Mesendoderm (in vitro differentiated cells): ENCODE measurements around the gene ATF6.

Experiments used
- DNase-seq: peaks from one replicate; pipeline ENCODE4 v3.0.0; 2013
- H2AK5ac ChIP-seq: 2 replicates; pipeline ENCODE4 v1.6.1; 2013; ENCODE audit warnings: low read length, inconsistent platforms
- H2BK120ac ChIP-seq: 2 replicates; pipeline ENCODE4 v1.6.1; 2013; ENCODE audit warnings: low read depth, mild to moderate bottlenecking, low read length, moderate library complexity, mixed read lengths
- H2BK15ac ChIP-seq: replicated peaks from 2 replicates; pipeline ENCODE4 v1.6.1; 2013; ENCODE audit warnings: low read depth, mild to moderate bottlenecking, moderate library complexity
- H2BK5ac ChIP-seq: 2 replicates; pipeline ENCODE4 v1.6.1; 2013; ENCODE audit warnings: low read length, inconsistent platforms
- H3K18ac ChIP-seq: 2 replicates; pipeline ENCODE4 v1.6.1; 2013; ENCODE audit warnings: mild to moderate bottlenecking, low read length, mixed read lengths
- H3K23ac ChIP-seq: one replicate; pipeline ENCODE4 v1.6.1; 2013; ENCODE audit warnings: low read length
- H3K27ac ChIP-seq: 2 replicates; pipeline ENCODE4 v1.5.1; 2013; ENCODE audit warnings: low read depth, mild to moderate bottlenecking, inconsistent platforms, low read length, moderate library complexity
- H3K27me3 ChIP-seq: 2 replicates; pipeline ENCODE4 v1.6.1; 2013; ENCODE audit warnings: low read length, control low read depth, mild to moderate bottlenecking, inconsistent platforms; ENCODE audit not compliant: insufficient read depth, poor library complexity
- H3K36me3 ChIP-seq: 2 replicates; pipeline ENCODE4 v1.6.1; 2013; ENCODE audit warnings: low read length, inconsistent platforms; ENCODE audit not compliant: control insufficient read depth, insufficient read depth
- H3K4ac ChIP-seq: one replicate; pipeline ENCODE4 v1.6.1; 2013; ENCODE audit warnings: low read depth, mild to moderate bottlenecking, low read length, moderate library complexity
- H3K4me1 ChIP-seq: 2 replicates; pipeline ENCODE4 v1.6.1; 2013; ENCODE audit warnings: low read depth, low read length, inconsistent platforms; ENCODE audit not compliant: control insufficient read depth
- H3K4me2 ChIP-seq: 2 replicates; pipeline ENCODE4 v1.6.1; 2013; ENCODE audit warnings: low read length
- H3K4me3 ChIP-seq: 2 replicates; pipeline ENCODE4 v1.5.1; 2013; ENCODE audit warnings: mild to moderate bottlenecking, low read length
- H3K56ac ChIP-seq: one replicate; pipeline ENCODE4 v1.6.1; 2013; ENCODE audit warnings: low read length
- H3K79me1 ChIP-seq: 2 replicates; pipeline ENCODE4 v1.6.1; 2013; ENCODE audit warnings: low read length, inconsistent platforms
- H3K79me2 ChIP-seq: 2 replicates; pipeline ENCODE4 v1.6.1; 2013; ENCODE audit warnings: mild to moderate bottlenecking, low read length; ENCODE audit not compliant: control insufficient read depth, insufficient read depth
- H3K9ac ChIP-seq: 2 replicates; pipeline ENCODE4 v1.6.1; 2013; ENCODE audit warnings: low read length, inconsistent platforms
- H4K5ac ChIP-seq: one replicate; pipeline ENCODE4 v1.6.1; 2013; ENCODE audit warnings: low read length
- H4K8ac ChIP-seq: one replicate; pipeline ENCODE4 v1.6.1; 2013; ENCODE audit warnings: low read depth, mild to moderate bottlenecking, control low read depth, low read length, moderate library complexity
- WGBS: extraction: QIAGEN DNeasy Blood & Tissue Kit; methylation state at CpG from one replicate; pipeline ENCODE4 v1.1.7; 2013; ENCODE audit warnings: low lambda C conversion rate, missing lambda C conversion rate; ENCODE audit not compliant: insufficient coverage; ENCODE audit errors: extremely low coverage; 5-methylcytosine and 5-hydroxymethylcytosine counted together

ATF6 gene

GRCh38 chr1:161982507-161982895 is 216.4 kb downstream of the ATF6 start:
- H3K27ac ChIP-seq: no peak overlapping the region
- no peak overlapping the region for H2AK5ac ChIP-seq
- no peak overlapping the region for H3K56ac ChIP-seq
- H2BK5ac ChIP-seq: no peak overlapping the region
- H3K79me2 ChIP-seq: no peaks in the 10 kb centered on the region
- H2BK120ac ChIP-seq: no peak overlapping the region
- H3K79me1 ChIP-seq: no peaks in the 10 kb centered on the region
- no peak overlapping the region for H3K23ac ChIP-seq
- H3K36me3 ChIP-seq: no peaks in the 10 kb centered on the region
- H3K18ac ChIP-seq: no peak overlapping the region
- no peak overlapping the region for H2BK15ac ChIP-seq
- H3K4ac ChIP-seq: no peak overlapping the region
- no peaks in the 10 kb centered on the region for H3K4me1 ChIP-seq
- no peaks in the 10 kb centered on the region for H3K27me3 ChIP-seq
- no peak overlapping the region for H3K9ac ChIP-seq
- no peak for DNase-seq
- no peak overlapping the region for H4K5ac ChIP-seq
- no CpG with 5 or more reads among the region's 5 CpGs for WGBS
- H4K8ac ChIP-seq: no peak overlapping the region
- H3K4me3 ChIP-seq: no peak overlapping the region
- H3K4me2 ChIP-seq: no peak overlapping the region

- H4K8ac ChIP-seq: no peak overlapping the region
- no peak overlapping the region for H3K27ac ChIP-seq
- WGBS: no CpG with 5 or more reads among the region's 9 CpGs
- H3K4me2 ChIP-seq: no peak overlapping the region
- H3K23ac ChIP-seq: no peak overlapping the region
- H3K4me3 ChIP-seq: no peak overlapping the region
- H3K79me2 ChIP-seq: no peaks in the 10 kb centered on the region
- no peak overlapping the region for H2BK120ac ChIP-seq
- H2BK15ac ChIP-seq: no peak overlapping the region
- no peaks in the 10 kb centered on the region for H3K36me3 ChIP-seq
- no peaks in the 10 kb centered on the region for H3K79me1 ChIP-seq
- no peaks in the 10 kb centered on the region for H3K4me1 ChIP-seq
- no peak overlapping the region for H3K9ac ChIP-seq
- no peak overlapping the region for H3K4ac ChIP-seq
- no peak overlapping the region for H3K56ac ChIP-seq
- no peak overlapping the region for H4K5ac ChIP-seq
- H2BK5ac ChIP-seq: no peak overlapping the region
- H3K18ac ChIP-seq: no peak overlapping the region
- H3K27me3 ChIP-seq: no peaks in the 10 kb centered on the region
- no peak overlapping the region for H2AK5ac ChIP-seq
- no peak for DNase-seq
Observed at GRCh38 chr1:161982917-161983316, 216.8 kb downstream of the ATF6 start.

GRCh38 chr1:161983725-161984124 is 217.6 kb downstream of the ATF6 start:
- H3K27me3 ChIP-seq: no peaks in the 10 kb centered on the region
- no peak overlapping the region for H2BK5ac ChIP-seq
- WGBS: no CpG with 5 or more reads among the region's 22 CpGs
- no peak overlapping the region for H3K9ac ChIP-seq
- H3K4me3 ChIP-seq: no peak overlapping the region
- no peak for DNase-seq
- H3K18ac ChIP-seq: no peak overlapping the region
- H3K23ac ChIP-seq: no peak overlapping the region
- no peak overlapping the region for H3K4me2 ChIP-seq
- H3K79me2 ChIP-seq: no peaks in the 10 kb centered on the region
- no peaks in the 10 kb centered on the region for H3K79me1 ChIP-seq
- no peaks in the 10 kb centered on the region for H3K4me1 ChIP-seq
- no peak overlapping the region for H2AK5ac ChIP-seq
- no peak overlapping the region for H2BK120ac ChIP-seq
- H4K8ac ChIP-seq: no peak overlapping the region
- H3K36me3 ChIP-seq: no peaks in the 10 kb centered on the region
- H2BK15ac ChIP-seq: no peak overlapping the region
- no peak overlapping the region for H3K4ac ChIP-seq
- H3K56ac ChIP-seq: no peak overlapping the region
- no peak overlapping the region for H3K27ac ChIP-seq
- H4K5ac ChIP-seq: no peak overlapping the region

- Histone ChIP-seq H3K36me3 (no peaks in the 10 kb centered on the region), H3K9ac (no peak overlapping the region), H3K4me1 (no peaks in the 10 kb centered on the region), H2BK120ac (no peak overlapping the region), H2BK15ac (no peak overlapping the region), H3K4me2 (no peak overlapping the region), H3K56ac (no peak overlapping the region), H3K23ac (no peak overlapping the region), H4K8ac (no peak overlapping the region), H2AK5ac (no peak overlapping the region), H3K79me1 (no peaks in the 10 kb centered on the region), H3K4ac (no peak overlapping the region), H3K27me3 (no peaks in the 10 kb centered on the region), H3K27ac (no peak overlapping the region), H3K4me3 (no peak overlapping the region), H4K5ac (no peak overlapping the region), H3K79me2 (no peaks in the 10 kb centered on the region), H2BK5ac (no peak overlapping the region), H3K18ac (no peak overlapping the region)
- no peak for DNase-seq
- WGBS: no CpG with 5 or more reads among the region's 5 CpGs
Observed at GRCh38 chr1:161985301-161985822, 219.2 kb downstream of the ATF6 start.

GRCh38 chr1:161986328-161986727 is 220.2 kb downstream of the ATF6 start:
- Histone ChIP-seq H3K79me1 (no peaks in the 10 kb centered on the region), H3K36me3 (no peaks in the 10 kb centered on the region)

GRCh38 chr1:161987303-161987702 is 221.2 kb downstream of the ATF6 start:
- Histone ChIP-seq H3K4me2 (no peak overlapping the region), H2BK5ac (no peak overlapping the region), H3K23ac (no peak overlapping the region), H3K27me3 (no peaks in the 10 kb centered on the region), H3K18ac (no peak overlapping the region), H3K9ac (no peak overlapping the region), H3K4me3 (no peak overlapping the region), H4K5ac (no peak overlapping the region), H3K27ac (no peak overlapping the region), H3K4ac (no peak overlapping the region), H3K79me1 (no peaks in the 10 kb centered on the region), H3K79me2 (no peaks in the 10 kb centered on the region), H2AK5ac (no peak overlapping the region), H2BK120ac (no peak overlapping the region), H2BK15ac (no peak overlapping the region), H4K8ac (no peak overlapping the region), H3K36me3 (no peaks in the 10 kb centered on the region), H3K4me1 (no peaks in the 10 kb centered on the region), H3K56ac (no peak overlapping the region)
- no CpG with 5 or more reads among the region's 1 CpG for WGBS
- no peak for DNase-seq

More at GRCh38 chr1:161986328-161986727, 220.2 kb downstream of the ATF6 start:
- Histone ChIP-seq H3K18ac (no peak overlapping the region), H3K4me2 (no peak overlapping the region), H2BK5ac (no peak overlapping the region), H3K23ac (no peak overlapping the region), H3K79me2 (no peaks in the 10 kb centered on the region), H3K27me3 (no peaks in the 10 kb centered on the region), H3K27ac (no peak overlapping the region), H2BK15ac (no peak overlapping the region), H3K4me3 (no peak overlapping the region), H3K4ac (no peak overlapping the region), H3K56ac (no peak overlapping the region), H2BK120ac (no peak overlapping the region), H3K4me1 (no peaks in the 10 kb centered on the region), H2AK5ac (no peak overlapping the region), H4K8ac (no peak overlapping the region), H4K5ac (no peak overlapping the region), H3K9ac (no peak overlapping the region)
- WGBS: no CpG with 5 or more reads among the region's 4 CpGs
- no peak for DNase-seq
